ENCODE results near the gene PHF1.

The PHF1 gene

GRCh38 chr6:33415831-33416230 is 5.0 kb downstream of the PHF1 start:
- H3K79me2 ChIP-seq (ENCODE audit: insufficient read depth, low read depth): peaks cover 21% of the 10 kb centered on the region

GRCh38 chr6:33416386-33417127 is 5.7 kb downstream of the PHF1 start:
- no peak for TF ChIP-seq CTCF (conservative IDR thresholded peaks at IDR 0.05; ENCODE audit: low read depth, low read length)
- Histone ChIP-seq H3K4me1 (ENCODE audit: low read depth, poor library complexity, severe bottlenecking) (peaks cover 31% of the 10 kb centered on the region), H3K27me3 (ENCODE audit: insufficient read depth, low read depth) (no peaks in the 10 kb centered on the region), H3K4me3 (IDR thresholded peaks at IDR 0.05; ENCODE audit: insufficient read depth, low read depth, low read length) (no peak overlapping the region), H3K9ac (peak overlapping the region; percentile 62; the same call in 1 of the 2 replicates), H3K27ac (peak overlapping the region; percentile 70; the same call in 1 of the 2 replicates), H3K79me2 (ENCODE audit: insufficient read depth, low read depth) (peaks cover 21% of the 10 kb centered on the region), H4K20me1 (ENCODE audit: insufficient read depth) (no peaks in the 10 kb centered on the region), H3K36me3 (ENCODE audit: insufficient read depth) (no peaks in the 10 kb centered on the region), H3K4me2 (peak overlapping the region; percentile 90), H2AFZ (ENCODE audit: low read depth) (no peak overlapping the region)

More at GRCh38 chr6:33415831-33416230, 5.0 kb downstream of the PHF1 start:
- Histone ChIP-seq H3K36me3 (ENCODE audit: insufficient read depth) (no peaks in the 10 kb centered on the region), H2AFZ (ENCODE audit: low read depth) (no peak overlapping the region), H3K4me2 (peak overlapping the region; percentile 90), H3K4me3 (IDR thresholded peaks at IDR 0.05; ENCODE audit: insufficient read depth, low read depth, low read length) (no peak overlapping the region), H3K27ac (no peak overlapping the region), H3K27me3 (ENCODE audit: insufficient read depth, low read depth) (no peaks in the 10 kb centered on the region), H3K4me1 (ENCODE audit: low read depth, poor library complexity, severe bottlenecking) (peaks cover 33% of the 10 kb centered on the region), H3K9ac (no peak overlapping the region), H4K20me1 (ENCODE audit: insufficient read depth) (no peaks in the 10 kb centered on the region)
- TF ChIP-seq CTCF (conservative IDR thresholded peaks at IDR 0.05; ENCODE audit: low read depth, low read length): no peak

- Histone ChIP-seq H3K9ac (peak overlapping the region; percentile 62), H3K4me2 (peak overlapping the region; percentile 90), H3K36me3 (ENCODE audit: insufficient read depth) (no peaks in the 10 kb centered on the region), H3K4me3 (IDR thresholded peaks at IDR 0.05; ENCODE audit: insufficient read depth, low read depth, low read length) (no peak overlapping the region), H3K79me2 (ENCODE audit: insufficient read depth, low read depth) (peaks cover 21% of the 10 kb centered on the region), H3K27ac (peak overlapping the region; percentile 70), H3K27me3 (ENCODE audit: insufficient read depth, low read depth) (no peaks in the 10 kb centered on the region), H2AFZ (ENCODE audit: low read depth) (peak overlapping the region; percentile 69), H3K4me1 (ENCODE audit: low read depth, poor library complexity, severe bottlenecking) (peaks cover 28% of the 10 kb centered on the region), H4K20me1 (ENCODE audit: insufficient read depth) (no peaks in the 10 kb centered on the region)
- no peak for TF ChIP-seq CTCF (conservative IDR thresholded peaks at IDR 0.05; ENCODE audit: low read depth, low read length)
Observed at GRCh38 chr6:33417128-33417902, 6.5 kb downstream of the PHF1 start.

GRCh38 chr6:33417903-33418689 is 7.3 kb downstream of the PHF1 start, which contains the start of gene CUTA:
Gene CUTA (minus strand): TSS chr6:33418107. CDS start chr6:33418000, 107 bp downstream.
- Histone ChIP-seq H3K4me3 (IDR thresholded peaks at IDR 0.05; ENCODE audit: insufficient read depth, low read depth, low read length) (no peak within 1 kb of the TSS), H3K27ac (peak within 1 kb of the TSS; percentile 70), H3K4me2 (peak within 1 kb of the TSS; percentile 90), H2AFZ (ENCODE audit: low read depth) (peak within 1 kb of the TSS; percentile 69), H4K20me1 (ENCODE audit: insufficient read depth) (no peaks in the 10 kb centered on the region), H3K27me3 (ENCODE audit: insufficient read depth, low read depth) (no peaks in the 10 kb centered on the region), H3K4me1 (ENCODE audit: low read depth, poor library complexity, severe bottlenecking) (peaks cover 28% of the 10 kb centered on the region), H3K36me3 (ENCODE audit: insufficient read depth) (no peaks in the 10 kb centered on the region), H3K9ac (peak within 1 kb of the TSS; percentile 62), H3K79me2 (ENCODE audit: insufficient read depth, low read depth) (peaks cover 21% of the 10 kb centered on the region)
- TF ChIP-seq CTCF (conservative IDR thresholded peaks at IDR 0.05; ENCODE audit: low read depth, low read length): peak; percentile 76

Measured in KMS-11 (cell line).